HL-60 (cell line): Measurements from ENCODE around the gene DUSP19.

Experiments used
- DNase-seq, 2 experiments: peaks; one replicate each; pipeline ENCODE4 v3.0.0-alpha.2; 2010 to 2020; ENCODE audit warnings: low read depth in 1 of 2, low spot score in 1 of 2
- H3K27ac ChIP-seq: fragments of 250-450 bp; sonication (Bioruptor Pico); replicated peaks from 2 replicates; pipeline ENCODE4 v1.5.1; 2020; ENCODE audit warnings: mild to moderate bottlenecking, moderate library complexity
- H3K27me3 ChIP-seq: fragments of 250-450 bp; sonication (Bioruptor Pico); 2 replicates; pipeline ENCODE4 v1.5.1; 2021; ENCODE audit warnings: mild to moderate bottlenecking, moderate library complexity; ENCODE audit not compliant: insufficient read depth, poor library complexity, severe bottlenecking
- H3K4me3 ChIP-seq: replicated peaks from 2 replicates; pipeline ENCODE4 v1.5.1; 2011; ENCODE audit warnings: mild to moderate bottlenecking, control low read depth, low read length; ENCODE audit not compliant: insufficient read depth
- GABPA ChIP-seq: IDR thresholded peaks from 2 replicates; pipeline ENCODE4 v1.6.1; 2012; ENCODE audit warnings: low read depth
- POLR2AphosphoS5 ChIP-seq: IDR thresholded peaks from 2 replicates; pipeline ENCODE4 v1.6.1; 2012; ENCODE audit warnings: low read depth
- REST ChIP-seq: IDR thresholded peaks from 2 replicates; pipeline ENCODE4 v1.6.1; 2012; ENCODE audit warnings: low read depth; ENCODE audit not compliant: insufficient replicate concordance
- SPI1 ChIP-seq: IDR thresholded peaks from 2 replicates; pipeline ENCODE4 v1.6.1; 2012; ENCODE audit warnings: low read depth, mild to moderate bottlenecking, borderline replicate concordance
- TF ChIP-seq, protein P1 (sequence below): IDR thresholded peaks from one replicate; pipeline ENCODE4 v1.5.1; 2011; ENCODE audit warnings: low read length, control low read depth, inconsistent platforms; ENCODE audit not compliant: insufficient read depth

The DUSP19 gene

DNA sequence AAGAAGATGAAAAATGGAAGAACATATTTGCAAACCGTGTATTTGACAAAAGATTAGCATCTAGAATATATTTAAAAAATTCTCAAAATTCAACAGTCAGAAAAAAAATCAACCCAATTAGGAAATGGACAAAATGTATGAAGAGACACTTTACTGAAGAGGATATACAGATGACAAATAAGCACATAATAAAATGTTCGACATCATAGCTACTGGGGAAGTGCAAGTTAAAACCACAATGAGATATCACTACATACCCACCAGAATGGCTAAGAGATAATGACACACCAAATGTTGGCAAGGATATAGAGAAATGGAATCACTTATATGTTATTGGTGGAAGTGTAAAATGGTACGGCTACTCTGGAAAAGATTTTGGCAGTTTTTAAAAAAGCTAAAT is 34.0 kb downstream of the DUSP19 start:
- DNase-seq: no peak
- no peak overlapping the region for H3K27ac ChIP-seq
- TF ChIP-seq GABPA (no peak), POLR2AphosphoS5 (no peak), REST (no peak), SPI1 (no peak)
- TF ChIP-seq, protein P1, sequence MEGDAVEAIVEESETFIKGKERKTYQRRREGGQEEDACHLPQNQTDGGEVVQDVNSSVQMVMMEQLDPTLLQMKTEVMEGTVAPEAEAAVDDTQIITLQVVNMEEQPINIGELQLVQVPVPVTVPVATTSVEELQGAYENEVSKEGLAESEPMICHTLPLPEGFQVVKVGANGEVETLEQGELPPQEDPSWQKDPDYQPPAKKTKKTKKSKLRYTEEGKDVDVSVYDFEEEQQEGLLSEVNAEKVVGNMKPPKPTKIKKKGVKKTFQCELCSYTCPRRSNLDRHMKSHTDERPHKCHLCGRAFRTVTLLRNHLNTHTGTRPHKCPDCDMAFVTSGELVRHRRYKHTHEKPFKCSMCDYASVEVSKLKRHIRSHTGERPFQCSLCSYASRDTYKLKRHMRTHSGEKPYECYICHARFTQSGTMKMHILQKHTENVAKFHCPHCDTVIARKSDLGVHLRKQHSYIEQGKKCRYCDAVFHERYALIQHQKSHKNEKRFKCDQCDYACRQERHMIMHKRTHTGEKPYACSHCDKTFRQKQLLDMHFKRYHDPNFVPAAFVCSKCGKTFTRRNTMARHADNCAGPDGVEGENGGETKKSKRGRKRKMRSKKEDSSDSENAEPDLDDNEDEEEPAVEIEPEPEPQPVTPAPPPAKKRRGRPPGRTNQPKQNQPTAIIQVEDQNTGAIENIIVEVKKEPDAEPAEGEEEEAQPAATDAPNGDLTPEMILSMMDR: no peak
- no peak overlapping the region for H3K4me3 ChIP-seq
- H3K27me3 ChIP-seq: no peaks in the 10 kb centered on the region

GRCh38 chr2:183113630-183114029 is 35.1 kb downstream of the DUSP19 start:
- no peak overlapping the region for H3K27ac ChIP-seq
- DNase-seq: no peak
- H3K27me3 ChIP-seq: no peaks in the 10 kb centered on the region
- H3K4me3 ChIP-seq: no peak overlapping the region
- no peak for TF ChIP-seq POLR2AphosphoS5
- no peak for TF ChIP-seq SPI1

- Histone ChIP-seq H3K27ac (no peak overlapping the region), H3K27me3 (no peaks in the 10 kb centered on the region), H3K4me3 (no peak overlapping the region)
- DNase-seq: no peak
- TF ChIP-seq SPI1: no peak
- TF ChIP-seq, protein P1: no peak
- no peak for TF ChIP-seq GABPA
- TF ChIP-seq REST: no peak
- no peak for TF ChIP-seq POLR2AphosphoS5
These were observed 38.7 kb downstream of the DUSP19 start for GRCh38 chr2:183117226-183117625.

DNA sequence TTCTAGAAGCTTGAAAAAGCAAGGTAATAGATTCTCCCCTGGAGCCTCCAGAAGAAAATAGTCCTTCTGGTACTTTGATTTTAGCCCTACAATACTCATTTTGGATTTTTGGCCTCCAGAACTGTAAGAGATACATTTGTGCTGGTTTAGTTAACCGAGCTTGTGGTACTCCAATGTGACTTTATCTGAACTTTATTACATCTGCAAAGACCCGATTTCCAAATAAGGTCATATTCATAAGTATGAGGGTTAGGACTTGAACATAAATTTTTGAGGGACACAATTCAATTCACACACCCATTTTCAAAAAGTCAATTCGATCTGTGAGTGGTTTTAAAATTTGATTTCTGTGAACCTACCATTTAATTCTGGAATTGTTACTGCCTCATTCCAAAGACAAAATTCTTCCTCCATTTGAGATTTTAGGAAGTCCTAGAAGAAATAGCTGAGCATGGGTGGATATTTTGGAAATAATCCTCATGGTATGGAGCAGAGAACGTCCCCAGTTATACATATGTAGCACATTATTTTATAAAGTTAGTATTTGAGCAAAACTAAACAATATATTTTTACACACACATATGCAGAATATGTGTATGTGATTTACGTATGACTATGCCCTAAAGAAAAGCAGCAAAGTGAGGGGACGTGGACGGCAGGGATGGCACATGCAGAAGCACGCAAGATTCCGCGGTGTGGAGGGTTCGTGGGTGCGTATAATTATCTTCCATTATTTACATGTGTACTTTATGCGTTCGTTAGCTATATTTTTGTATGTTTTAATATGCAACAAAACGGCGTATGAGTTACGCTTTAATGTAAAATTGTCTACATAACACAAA is 44.8 kb downstream of the DUSP19 start:
- Histone ChIP-seq H3K27ac (peak overlapping the region; percentile 91), H3K27me3 (no peaks in the 10 kb centered on the region), H3K4me3 (peak overlapping the region; percentile 87)
- DNase-seq: no peak
- TF ChIP-seq POLR2AphosphoS5 (no peak), GABPA (no peak), REST (no peak)
- TF ChIP-seq, protein P1: no peak
